ENCODE results near the gene KLHL20.

KLHL20 gene

DNA sequence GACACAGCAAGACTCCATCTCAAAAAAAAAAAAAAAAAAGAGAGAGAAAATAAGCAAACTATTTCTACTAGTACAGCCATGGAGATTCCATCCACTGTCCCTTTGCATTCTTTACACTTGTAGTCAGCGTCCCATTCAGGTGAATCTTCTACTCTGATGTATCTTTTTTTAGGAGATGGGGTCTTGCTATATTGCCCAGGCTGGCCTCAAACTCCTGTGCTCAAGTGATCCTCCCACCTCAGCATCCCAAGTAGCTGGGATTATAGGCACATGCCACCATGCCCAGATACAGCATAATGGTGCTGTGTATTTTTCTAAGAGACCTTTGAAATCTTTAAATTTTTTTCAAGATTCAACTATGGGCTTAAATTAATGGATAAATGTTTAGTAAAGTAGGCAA lies 118.0 kb downstream of the KLHL20 start:
- DNase-seq (ENCODE audit: low read depth in 2 of 2): no peak
